Measurements from ENCODE around the gene LRRC36.

DNA sequence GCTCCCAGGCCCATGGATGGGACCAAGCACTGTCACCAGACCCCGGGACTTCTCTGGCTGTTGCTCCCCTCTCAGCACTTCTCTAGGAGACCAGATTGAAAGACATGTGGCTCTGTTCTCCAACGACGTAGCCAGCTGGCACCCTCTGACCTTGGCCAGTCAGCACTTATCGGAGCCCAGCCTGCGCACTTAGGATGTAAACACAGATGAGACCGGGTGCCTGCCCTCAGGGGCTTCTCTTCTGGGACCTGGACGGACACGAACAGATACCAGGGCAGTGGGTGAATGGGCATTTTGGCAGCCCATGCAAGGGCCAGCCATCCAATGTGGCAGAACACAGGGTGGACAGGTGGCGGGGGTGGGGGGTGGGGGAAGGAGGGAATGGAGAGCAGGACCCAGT, 83.0 kb downstream of the LRRC36 start:
- TF ChIP-seq, protein P1, sequence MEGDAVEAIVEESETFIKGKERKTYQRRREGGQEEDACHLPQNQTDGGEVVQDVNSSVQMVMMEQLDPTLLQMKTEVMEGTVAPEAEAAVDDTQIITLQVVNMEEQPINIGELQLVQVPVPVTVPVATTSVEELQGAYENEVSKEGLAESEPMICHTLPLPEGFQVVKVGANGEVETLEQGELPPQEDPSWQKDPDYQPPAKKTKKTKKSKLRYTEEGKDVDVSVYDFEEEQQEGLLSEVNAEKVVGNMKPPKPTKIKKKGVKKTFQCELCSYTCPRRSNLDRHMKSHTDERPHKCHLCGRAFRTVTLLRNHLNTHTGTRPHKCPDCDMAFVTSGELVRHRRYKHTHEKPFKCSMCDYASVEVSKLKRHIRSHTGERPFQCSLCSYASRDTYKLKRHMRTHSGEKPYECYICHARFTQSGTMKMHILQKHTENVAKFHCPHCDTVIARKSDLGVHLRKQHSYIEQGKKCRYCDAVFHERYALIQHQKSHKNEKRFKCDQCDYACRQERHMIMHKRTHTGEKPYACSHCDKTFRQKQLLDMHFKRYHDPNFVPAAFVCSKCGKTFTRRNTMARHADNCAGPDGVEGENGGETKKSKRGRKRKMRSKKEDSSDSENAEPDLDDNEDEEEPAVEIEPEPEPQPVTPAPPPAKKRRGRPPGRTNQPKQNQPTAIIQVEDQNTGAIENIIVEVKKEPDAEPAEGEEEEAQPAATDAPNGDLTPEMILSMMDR (IDR thresholded peaks at IDR 0.05; ENCODE audit: low read length): no peak
- no peak for TF ChIP-seq EZH2phosphoT487 (IDR thresholded peaks at IDR 0.05; ENCODE audit: low read length)
